Liver (tissue), 9 donors: ENCODE data around the gene NQO2. TPM values are rescaled to one million over a fixed set of nuclear protein-coding genes. Genes with fewer than 3 reads are reported as not detected.

Experiments used
- DNase-seq: peaks from one replicate; pipeline ENCODE4 v3.0.0-alpha.2; 2017; ENCODE audit warnings: low spot score
- H3K27ac ChIP-seq, 2 donors: one replicate each; pipeline ENCODE4 v1.7.0; 2013; ENCODE audit warnings: inconsistent platforms in 2 of 2, low read length in 2 of 2, control low read depth in 1 of 2, low read depth in 1 of 2, mild to moderate bottlenecking in 1 of 2
- H3K27me3 ChIP-seq, 4 donors: one replicate each; pipeline versions ENCODE4 v1.6.1 to v1.7.0; 2013; ENCODE audit warnings: low read length in 3 of 4, inconsistent platforms in 1 of 4, mild to moderate bottlenecking in 1 of 4, moderate library complexity in 1 of 4; ENCODE audit not compliant: control insufficient read depth in 4 of 4, insufficient read depth in 4 of 4
- H3K36me3 ChIP-seq, 4 donors: one replicate each; pipeline versions ENCODE4 v1.6.1 to v1.7.0; 2013; ENCODE audit warnings: low read length in 3 of 4, mild to moderate bottlenecking in 3 of 4, low read depth in 1 of 4, moderate library complexity in 1 of 4; ENCODE audit not compliant: control insufficient read depth in 4 of 4, insufficient read depth in 3 of 4
- H3K4me1 ChIP-seq, 4 donors: one replicate each; pipeline versions ENCODE4 v1.6.1 to v1.7.0; 2013; ENCODE audit warnings: low read length in 3 of 4, mild to moderate bottlenecking in 3 of 4, moderate library complexity in 1 of 4; ENCODE audit not compliant: control insufficient read depth in 4 of 4, insufficient read depth in 4 of 4
- H3K4me3 ChIP-seq, 3 donors: one replicate each; pipeline versions ENCODE4 v1.6.1 to v1.7.0; 2013; ENCODE audit warnings: low read length in 3 of 3, control low read depth in 1 of 3, low read depth in 1 of 3, mild to moderate bottlenecking in 1 of 3
- H3K9ac ChIP-seq, 2 donors: one replicate each; pipeline ENCODE4 v1.7.0; 2013; ENCODE audit warnings: low read length in 2 of 2, mild to moderate bottlenecking in 2 of 2, moderate library complexity in 2 of 2, control low read depth in 1 of 2, low read depth in 1 of 2
- H3K9me3 ChIP-seq, 4 donors: one replicate each; pipeline versions ENCODE4 v1.6.1 to v1.7.0; 2013; ENCODE audit warnings: low read length in 3 of 4; ENCODE audit not compliant: control insufficient read depth in 4 of 4
- CTCF ChIP-seq: fragments of 150-350 bp; IDR thresholded peaks from 2 replicates; pipeline ENCODE4 v1.5.1; 2017; ENCODE audit warnings: improper control_type of control experiment, low read depth, low read length; ENCODE audit not compliant: missing input control
- FOXA1 ChIP-seq: IDR thresholded peaks from 2 replicates; pipeline ENCODE4 v1.6.1; 2016; ENCODE audit warnings: antibody characterized with exemption
- FOXA2 ChIP-seq: IDR thresholded peaks from 2 replicates; pipeline ENCODE4 v1.6.1; 2016; ENCODE audit warnings: antibody characterized with exemption
- GABPA ChIP-seq, 2 donors: IDR thresholded peaks in 1 of 2; conservative IDR thresholded peaks in 1 of 2; 2 replicates each; pipeline ENCODE4 v1.6.1; 2016; ENCODE audit warnings: antibody characterized with exemption in 2 of 2, mild to moderate bottlenecking in 1 of 2, moderate library complexity in 1 of 2
- HNF4A ChIP-seq, 2 donors: conservative IDR thresholded peaks; 2 replicates each; pipeline ENCODE4 v1.6.1; 2016; ENCODE audit warnings: antibody characterized with exemption in 2 of 2, mild to moderate bottlenecking in 2 of 2
- HNF4G ChIP-seq: IDR thresholded peaks from 2 replicates; pipeline ENCODE4 v1.6.1; 2016; ENCODE audit warnings: antibody characterized with exemption
- NR2F2 ChIP-seq: IDR thresholded peaks from 2 replicates; pipeline ENCODE4 v1.6.1; 2016; ENCODE audit warnings: antibody characterized with exemption
- RAD21 ChIP-seq, 2 donors: IDR thresholded peaks; 2 replicates each; pipeline ENCODE4 v1.6.1; 2016; ENCODE audit warnings: antibody characterized with exemption in 2 of 2, mild to moderate bottlenecking in 2 of 2
- REST ChIP-seq: IDR thresholded peaks from 2 replicates; pipeline ENCODE4 v1.6.1; 2016; ENCODE audit warnings: antibody characterized with exemption, mild to moderate bottlenecking
- RXRA ChIP-seq, 2 donors: IDR thresholded peaks; 2 replicates each; pipeline ENCODE4 v1.6.1; 2017 to 2018; ENCODE audit warnings: antibody characterized with exemption in 2 of 2, mild to moderate bottlenecking in 1 of 2
- TAF1 ChIP-seq: conservative IDR thresholded peaks from 2 replicates; pipeline ENCODE4 v1.6.1; 2016; ENCODE audit warnings: antibody characterized with exemption, mild to moderate bottlenecking
- YY1 ChIP-seq: IDR thresholded peaks from 2 replicates; pipeline ENCODE4 v1.6.1; 2016; ENCODE audit warnings: antibody characterized with exemption, mild to moderate bottlenecking
- ZBTB33 ChIP-seq: IDR thresholded peaks from 2 replicates; pipeline ENCODE4 v1.6.1; 2016; ENCODE audit warnings: antibody characterized with exemption
- WGBS: extraction: QIAGEN DNeasy Blood & Tissue Kit; methylation state at CpG from one replicate; pipeline ENCODE4 v1.1.7; 2013; 5-methylcytosine and 5-hydroxymethylcytosine counted together
- polyA plus RNA-seq, 2 donors: library from polyadenylated mRNA; stranded (reverse) in 1 of 2; unstranded in 1 of 2; fragments of 200-250 nt in 1 of 2; fragments of >200 nt in 1 of 2; fragmentation: Nextera tagmentation in 1 of 2; extraction: Ambion mirVana in 1 of 2; gene quantifications; one replicate each; pipeline versions ENCODE4 v1.2.1 to v1.2.3, GENCODE V29; 2013 to 2015
- total RNA-seq, 2 donors: library from RNA; depleted of rRNA; stranded (reverse); fragments of >200 nt; gene quantifications; one replicate each; pipeline ENCODE4 v1.2.3, GENCODE V29; 2014
- donor health status: healthy.
- donor health status: healthy.
- donor health status: healthy.
- donor health status: healthy.
- donor health status: healthy.

The NQO2 gene
- total and polyA plus RNA-seq, 4 donors, result 11.5 to 127 (median 92.7) TPM

DNA sequence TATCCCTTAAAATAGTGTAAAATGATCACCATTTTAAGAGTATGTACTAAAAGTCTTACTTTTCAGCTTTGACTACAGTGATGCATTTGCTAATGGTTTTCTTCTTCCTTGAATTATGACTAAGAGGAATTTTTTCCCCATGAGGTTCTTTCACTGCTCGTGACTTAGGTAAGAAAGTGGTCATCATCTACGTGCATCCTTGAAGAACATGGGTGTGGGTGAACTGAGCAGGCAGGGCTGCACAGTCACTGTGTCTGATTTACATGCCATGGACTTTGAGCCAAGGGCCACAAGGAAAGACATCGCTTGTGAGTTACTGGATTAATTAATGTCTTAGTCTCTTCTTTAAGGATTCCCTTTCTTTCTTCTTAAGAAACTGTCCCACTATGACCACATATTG, 33.3 kb downstream of the NQO2 start:
- H3K9me3 ChIP-seq, result no peaks in the 10 kb centered on the region
- H3K27me3 ChIP-seq, result no peaks in the 10 kb centered on the region
- no peak for DNase-seq
- WGBS, result 83% methylated on average over 3 of the region's 3 CpGs
- no peak overlapping the region for H3K4me3 ChIP-seq
- no peak overlapping the region for H3K27ac ChIP-seq
- no peak for TF ChIP-seq FOXA2
- no peak for TF ChIP-seq NR2F2
- no peak for TF ChIP-seq ZBTB33
- H3K9ac ChIP-seq, result no peak overlapping the region
- H3K4me1 ChIP-seq, result no peaks in the 10 kb centered on the region
- no peaks in the 10 kb centered on the region for H3K36me3 ChIP-seq

GRCh38 chr6:3033652-3034051, 34.0 kb downstream of the NQO2 start:
- Histone ChIP-seq H3K36me3 (no peaks in the 10 kb centered on the region), H3K27ac (no peak overlapping the region), H3K4me3 (no peak overlapping the region), H3K27me3 (no peaks in the 10 kb centered on the region), H3K4me1 (no peaks in the 10 kb centered on the region), H3K9ac (no peak overlapping the region), H3K9me3 (no peaks in the 10 kb centered on the region)
- no peak for DNase-seq
- WGBS, result 96% methylated on average over 5 of the region's 5 CpGs
- TF ChIP-seq NR2F2 (no peak), RAD21 (IDR thresholded peaks at IDR 0.05) (no peak), GABPA (IDR thresholded peaks at IDR 0.05 in 1 of 2, conservative IDR thresholded peaks at IDR 0.05 in 1 of 2) (no peak), TAF1 (no peak), REST (no peak), FOXA1 (no peak), RXRA (IDR thresholded peaks at IDR 0.05) (no peak), CTCF (no peak)

DNA sequence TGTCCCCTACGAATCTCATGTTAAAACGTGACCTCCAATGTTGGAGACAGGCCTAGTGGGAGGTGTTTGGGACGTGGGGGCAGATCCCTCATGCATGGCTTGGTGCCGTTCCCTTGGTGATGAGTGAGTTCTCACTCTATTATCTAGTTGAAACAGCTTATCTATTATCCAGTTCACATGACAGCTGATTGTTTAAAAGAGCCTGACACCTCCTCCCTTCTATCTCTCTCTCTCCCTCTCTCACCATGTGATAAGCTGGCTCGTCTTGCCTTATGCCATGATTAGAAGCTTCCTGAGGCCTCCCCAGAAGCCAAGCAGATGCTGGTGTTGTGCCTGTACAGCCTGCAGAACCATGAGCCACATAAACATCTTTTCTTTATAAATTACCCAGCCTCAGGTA, 35.7 kb downstream of the NQO2 start:
- H3K4me3 ChIP-seq, result no peak overlapping the region
- DNase-seq, result no peak
- no peak overlapping the region for H3K9ac ChIP-seq
- H3K27ac ChIP-seq, result no peak overlapping the region
- H3K4me1 ChIP-seq, result no peaks in the 10 kb centered on the region
- H3K36me3 ChIP-seq, result no peaks in the 10 kb centered on the region
- no peaks in the 10 kb centered on the region for H3K9me3 ChIP-seq
- 75% methylated on average over 5 of the region's 5 CpGs for WGBS
- no peaks in the 10 kb centered on the region for H3K27me3 ChIP-seq
- TF ChIP-seq HNF4G, result no peak
- TF ChIP-seq FOXA1, result no peak
- TF ChIP-seq GABPA (IDR thresholded peaks at IDR 0.05 in 1 of 2, conservative IDR thresholded peaks at IDR 0.05 in 1 of 2), result no peak
- no peak for TF ChIP-seq REST
- TF ChIP-seq HNF4A (conservative IDR thresholded peaks at IDR 0.05), result no peak
- TF ChIP-seq YY1, result no peak
- no peak for TF ChIP-seq TAF1
